Measurements from ENCODE around the gene SPATA13. TPM values are rescaled to one million over a fixed set of nuclear protein-coding genes. Genes with fewer than 3 reads are reported as not detected.

The SPATA13 gene
- total RNA-seq, 1 experiment from 2014 or later: 10.5 TPM

DNA sequence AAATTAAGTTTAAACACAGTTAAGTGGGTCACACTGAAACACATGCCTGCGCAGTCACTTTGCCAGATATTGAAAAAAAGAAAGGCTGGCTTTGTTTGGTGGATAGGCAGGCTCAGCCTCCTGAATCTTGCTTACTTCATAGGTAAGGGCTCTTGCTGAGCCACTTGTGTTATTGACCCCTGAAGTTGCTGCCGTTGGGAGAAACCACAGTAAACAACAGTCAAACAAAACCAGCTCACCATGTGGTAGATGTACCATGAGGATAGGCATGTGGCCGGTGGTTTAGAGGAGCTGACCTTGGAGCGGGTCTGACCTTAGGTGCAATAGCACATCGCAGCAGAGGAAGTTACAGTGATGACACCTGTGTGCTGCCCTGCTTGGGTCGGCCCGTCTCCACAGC lies 52.2 kb downstream of the SPATA13 start:
- H3K36me3 Mint-ChIP-seq (ENCODE audit: insufficient read depth, unreplicated experiment): no peaks in the 10 kb centered on the region
- ChIA-PET CTCF (no interaction called here), POLR2A (no interaction called here)
- DNase-seq: no peak
- no peaks in the 10 kb centered on the region for H3K4me1 Mint-ChIP-seq (ENCODE audit: low read depth, unreplicated experiment)
- intact Hi-C loops (cut with micrococcal nuclease; ENCODE audit: unreplicated experiment): no loop called here
- Histone ChIP-seq H3K4me1 (no peaks in the 10 kb centered on the region), H3K27me3 (replicated peaks; ENCODE audit: control insufficient read depth, insufficient read depth, low read length) (no peaks in the 10 kb centered on the region), H3K9me3 (no peaks in the 10 kb centered on the region), H3K36me3 (ENCODE audit: control insufficient read depth, insufficient read depth, low read length) (no peaks in the 10 kb centered on the region; the same call in 1 of the 2 replicates), H3K4me3 (ENCODE audit: low read depth, low read length) (no peak overlapping the region)
- no peaks in the 10 kb centered on the region for H3K27me3 Mint-ChIP-seq (ENCODE audit: insufficient read depth, unreplicated experiment)
- no peak overlapping the region for H3K4me3 Mint-ChIP-seq (ENCODE audit: unreplicated experiment)
- no TSS peak for BruUV-seq (replicated peaks)
- H3K27ac Mint-ChIP-seq (ENCODE audit: unreplicated experiment): no peak overlapping the region
- TF ChIP-seq CTCF (IDR thresholded peaks at IDR 0.05; ENCODE audit: insufficient read depth in 1 of 2, low read depth in 1 of 2, low read length in 1 of 2, severe bottlenecking in 1 of 2, unreplicated experiment in 1 of 2): no peak
- H3K9me3 Mint-ChIP-seq (ENCODE audit: unreplicated experiment): no peaks in the 10 kb centered on the region

- no peaks in the 10 kb centered on the region for H3K4me1 ChIP-seq
- TF ChIP-seq CTCF (IDR thresholded peaks at IDR 0.05; ENCODE audit: insufficient read depth in 1 of 2, low read depth in 1 of 2, low read length in 1 of 2, severe bottlenecking in 1 of 2, unreplicated experiment in 1 of 2): no peak
- no peaks in the 10 kb centered on the region for H3K9me3 ChIP-seq
- Mint-ChIP-seq H3K27ac (ENCODE audit: unreplicated experiment) (no peak overlapping the region), H3K4me1 (ENCODE audit: low read depth, unreplicated experiment) (no peaks in the 10 kb centered on the region), H3K9me3 (ENCODE audit: unreplicated experiment) (no peaks in the 10 kb centered on the region), H3K36me3 (ENCODE audit: insufficient read depth, unreplicated experiment) (no peaks in the 10 kb centered on the region), H3K27me3 (ENCODE audit: insufficient read depth, unreplicated experiment) (no peaks in the 10 kb centered on the region), H3K4me3 (ENCODE audit: unreplicated experiment) (no peak overlapping the region)
- CTCF ChIA-PET: no interaction called here
- DNase-seq: no peak
- H3K36me3 ChIP-seq (ENCODE audit: control insufficient read depth, insufficient read depth, low read length): no peaks in the 10 kb centered on the region; the same call in 1 of the 2 replicates
- no peak overlapping the region for H3K4me3 ChIP-seq (ENCODE audit: low read depth, low read length)
- no TSS peak for BruUV-seq (replicated peaks)
- intact Hi-C loops (cut with micrococcal nuclease; ENCODE audit: unreplicated experiment): no loop called here
- POLR2A ChIA-PET: no interaction called here
- no peaks in the 10 kb centered on the region for H3K27me3 ChIP-seq (replicated peaks; ENCODE audit: control insufficient read depth, insufficient read depth, low read length)
Measured at GRCh38 chr13:24213932-24214331, 53.4 kb downstream of the SPATA13 start.

- no peaks in the 10 kb centered on the region; the same call in 1 of the 2 replicates for H3K36me3 ChIP-seq (ENCODE audit: control insufficient read depth, insufficient read depth, low read length)
- H3K4me1 ChIP-seq: no peaks in the 10 kb centered on the region
- no peak for DNase-seq
- H3K27me3 Mint-ChIP-seq (ENCODE audit: insufficient read depth, unreplicated experiment): no peaks in the 10 kb centered on the region
- H3K36me3 Mint-ChIP-seq (ENCODE audit: insufficient read depth, unreplicated experiment): no peaks in the 10 kb centered on the region
- H3K27ac Mint-ChIP-seq (ENCODE audit: unreplicated experiment): no peak overlapping the region
- H3K4me3 ChIP-seq (ENCODE audit: low read depth, low read length): no peak overlapping the region
- no peaks in the 10 kb centered on the region for H3K27me3 ChIP-seq (replicated peaks; ENCODE audit: control insufficient read depth, insufficient read depth, low read length)
- no peaks in the 10 kb centered on the region for H3K4me1 Mint-ChIP-seq (ENCODE audit: low read depth, unreplicated experiment)
- no peaks in the 10 kb centered on the region for H3K9me3 ChIP-seq
- CTCF ChIA-PET: no interaction called here
- TF ChIP-seq CTCF (IDR thresholded peaks at IDR 0.05; ENCODE audit: insufficient read depth in 1 of 2, low read depth in 1 of 2, low read length in 1 of 2, severe bottlenecking in 1 of 2, unreplicated experiment in 1 of 2): no peak
- POLR2A ChIA-PET: no interaction called here
- BruUV-seq (replicated peaks): no TSS peak
- intact Hi-C loops (cut with micrococcal nuclease; ENCODE audit: unreplicated experiment): no loop called here
- no peak overlapping the region for H3K4me3 Mint-ChIP-seq (ENCODE audit: unreplicated experiment)
- no peaks in the 10 kb centered on the region for H3K9me3 Mint-ChIP-seq (ENCODE audit: unreplicated experiment)
Measured at GRCh38 chr13:24214528-24214927, 54.0 kb downstream of the SPATA13 start.

Measured in Caco-2 (cell line).